Kidney (tissue), 14 donors: Measurements from ENCODE around the gene TTC39B. TPM values are rescaled to one million over a fixed set of nuclear protein-coding genes. Genes with fewer than 3 reads are reported as not detected.
"Not testable (repeated sequence)": the region's sequence is repeated elsewhere in the genome, so short reads cannot be mapped to it uniquely, and the experiment has no call there.

Experiments used
- DNase-seq, 5 donors: peaks; one replicate each; pipeline ENCODE4 v3.0.0-alpha.2; 2013 to 2020
- FAIRE-seq: peaks from 2 replicates; lab custom pipeline; 2012; peaks lifted over from hg19 to GRCh38; lab: Jason Lieb, UNC
- H3K27ac ChIP-seq, 2 donors: one replicate each; pipeline ENCODE4 v1.7.0; 2013; ENCODE audit warnings: low read depth in 2 of 2, low read length in 2 of 2, inconsistent platforms in 1 of 2
- H3K27me3 ChIP-seq: one replicate; pipeline ENCODE4 v1.7.1; 2013; ENCODE audit warnings: low read length, inconsistent platforms; ENCODE audit not compliant: control insufficient read depth, insufficient read depth
- H3K36me3 ChIP-seq, 3 donors: one replicate each; pipeline versions ENCODE4 v1.7.0 to v1.7.1; 2013; ENCODE audit warnings: low read length in 3 of 3, control low read depth in 1 of 3, inconsistent platforms in 1 of 3; ENCODE audit not compliant: insufficient read depth in 3 of 3, control insufficient read depth in 2 of 3
- H3K4me1 ChIP-seq, 3 donors: one replicate each; pipeline versions ENCODE4 v1.7.0 to v1.7.1; 2013; ENCODE audit warnings: low read length in 3 of 3, inconsistent platforms in 1 of 3, low read depth in 1 of 3; ENCODE audit not compliant: control insufficient read depth in 2 of 3, insufficient read depth in 2 of 3
- H3K4me3 ChIP-seq, 3 donors: one replicate each; pipeline versions ENCODE4 v1.7.0 to v1.8.1; 2013; ENCODE audit warnings: low read length in 3 of 3, control low read depth in 1 of 3, inconsistent platforms in 1 of 3
- H3K9ac ChIP-seq, 3 donors: one replicate each; pipeline versions ENCODE4 v1.7.0 to v1.7.1; 2013; ENCODE audit warnings: low read length in 3 of 3, control low read depth in 1 of 3, inconsistent platforms in 1 of 3
- H3K9me3 ChIP-seq, 3 donors: one replicate each; pipeline versions ENCODE4 v1.7.0 to v1.7.1; 2013; ENCODE audit warnings: low read length in 3 of 3, control low read depth in 1 of 3, inconsistent platforms in 1 of 3; ENCODE audit not compliant: control insufficient read depth in 2 of 3, insufficient read depth in 1 of 3
- CTCF ChIP-seq: IDR thresholded peaks from 3 replicates; pipeline ENCODE4 v1.5.1; 2012; ENCODE audit warnings: mild to moderate bottlenecking, moderate library complexity, borderline replicate concordance; ENCODE audit not compliant: insufficient read depth; ENCODE audit errors: extremely low read depth
- intact Hi-C: fragments of 100-400 bp; cut with DNase I; formaldehyde crosslinking; loops from one replicate; pipeline ENCODE4 v1.11.1; 2022
- polyA plus RNA-seq: library from polyadenylated mRNA; stranded (reverse); fragments of 350-450 nt; fragmentation: Illumina TruSeq; extraction: RNeasy Lipid Tissue Mini Kit (QIAGEN cat#74804); gene quantifications from one replicate; pipeline ENCODE4 v1.2.3, GENCODE V29; 2014; ENCODE audit warnings: low read depth, low replicate concordance; ENCODE audit not compliant: insufficient read depth
- total RNA-seq: library from RNA; stranded (reverse); fragmentation: NEBNext Ultra II Directional; extraction: Animal tissue kit (Norgen Biotek cat#: 25700); gene quantifications from one replicate; pipeline ENCODE4 v1.2.1, GENCODE V29; 2021
- donor health status: control.
- donor health status: control.
- donor health status: control.
- donor health status: control.
- donor health status: control.
- donor health status: DM: yes; HTN: yes; CAD: no.
- donor health status: Normal renal cell carcinoma (clear cell type).

Gene TTC39B
- total and polyA plus RNA-seq, 2 donors from 2014 or later = 4.9 to 22.0 TPM

DNA sequence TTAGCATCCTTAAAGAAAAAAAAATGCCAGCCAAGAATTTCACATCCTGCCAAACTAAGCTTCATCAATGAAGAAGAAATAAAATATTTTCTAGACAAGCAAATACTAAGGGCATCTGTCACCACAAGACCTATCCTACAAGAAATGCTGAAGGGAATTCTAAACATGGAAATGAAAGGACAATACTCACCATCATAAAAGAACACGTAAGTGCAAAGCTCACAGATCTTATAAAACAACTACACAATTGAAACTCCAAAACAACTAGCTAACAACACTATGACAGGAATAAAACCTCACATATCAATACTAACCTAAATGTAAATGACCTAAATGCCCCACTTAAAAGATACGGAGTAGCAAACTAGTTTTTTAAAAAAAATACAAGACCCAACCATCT is 71.4 kb downstream of the TTC39B start:
- Histone ChIP-seq H3K4me3 (no peak overlapping the region), H3K9me3 (no peaks in the 10 kb centered on the region), H3K9ac (no peak overlapping the region), H3K27ac (no peak overlapping the region), H3K4me1 (no peaks in the 10 kb centered on the region), H3K36me3 (no peaks in the 10 kb centered on the region), H3K27me3 (no peaks in the 10 kb centered on the region)
- FAIRE-seq (no peak), DNase-seq (no peak)
- TF ChIP-seq CTCF = no peak
- intact Hi-C loops = no loop called here

DNA sequence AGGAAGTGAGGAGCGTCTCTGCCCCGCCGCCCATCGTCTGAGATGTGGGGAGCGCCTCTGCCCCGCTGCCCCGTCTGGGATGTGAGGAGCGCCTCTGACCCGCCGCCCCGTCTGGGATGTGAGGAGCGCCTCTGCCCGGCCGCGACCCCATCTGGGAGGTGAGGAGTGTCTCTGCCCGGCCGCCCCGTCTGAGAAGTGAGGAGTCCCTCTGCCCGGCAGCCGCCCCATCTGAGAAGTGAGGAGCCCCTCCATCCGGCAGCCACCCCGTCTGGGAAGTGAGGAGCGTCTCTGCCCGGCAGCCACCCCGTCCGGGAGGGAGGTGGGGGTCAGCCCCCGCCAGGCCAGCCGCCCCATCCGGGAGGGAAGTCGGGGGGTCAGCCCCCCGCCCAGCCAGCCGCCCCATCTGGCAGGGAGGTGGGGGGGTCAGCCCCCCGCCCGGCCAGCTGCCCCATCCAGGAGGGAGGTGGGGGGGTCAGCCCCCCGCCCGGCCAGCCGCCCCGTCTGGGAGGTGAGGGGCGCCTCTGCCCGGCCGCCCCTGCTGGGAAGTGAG is 73.0 kb downstream of the TTC39B start:
- H3K27ac ChIP-seq, H3K27me3 ChIP-seq, H3K36me3 ChIP-seq, intact Hi-C loops, DNase-seq, FAIRE-seq, H3K9ac ChIP-seq, H3K9me3 ChIP-seq, H3K4me3 ChIP-seq: not testable (repeated sequence)
- peaks cover 0 to 13% (median 0%) of the 10 kb centered on the region in 3 donors for H3K4me1 ChIP-seq

- peaks cover 0 to 16% (median 0%) of the 10 kb centered on the region in 3 donors for H3K4me1 ChIP-seq
- H3K36me3 ChIP-seq, FAIRE-seq, H3K9me3 ChIP-seq, H3K27me3 ChIP-seq, intact Hi-C loops, DNase-seq, H3K27ac ChIP-seq, H3K4me3 ChIP-seq, H3K9ac ChIP-seq: not testable (repeated sequence)
These were observed 74.2 kb downstream of the TTC39B start for GRCh38 chr9:15232706-15233280.

GRCh38 chr9:15231788-15232635 is 75.0 kb downstream of the TTC39B start:
- Histone ChIP-seq H3K9me3 (no peaks in the 10 kb centered on the region), H3K9ac (no peak overlapping the region), H3K27ac (no peak overlapping the region), H3K36me3 (no peaks in the 10 kb centered on the region), H3K4me1 (peaks cover 0 to 16% (median 0%) of the 10 kb centered on the region in 3 donors), H3K4me3 (no peak overlapping the region), H3K27me3 (no peaks in the 10 kb centered on the region)
- DNase-seq (no peak), FAIRE-seq (no peak)
- intact Hi-C loops = no loop called here
- peak; percentile 32 for TF ChIP-seq CTCF
